B cell (primary cell): ENCODE data around the gene TPSB2. TPM values are rescaled to one million over a fixed set of nuclear protein-coding genes. Genes with fewer than 3 reads are reported as not detected.

Experiments used
- ATAC-seq: fragments of 200-7000 bp; cut with Tn5 transposase; one replicate; pipeline ENCODE4 v1.10.0; 2021; ENCODE audit warnings: low read depth, mild to moderate bottlenecking, moderate number of reproducible peaks, moderate library complexity
- CTCF ChIA-PET: fragments of 350-600 bp; sonication (Branson Sonifier 250); formaldehyde crosslinking; loops from one replicate; lab custom pipeline; 2021; ENCODE audit warnings: antibody characterized with exemption, inconsistent platforms; lab: Charles Lee
- POLR2A ChIA-PET: fragments of 350-600 bp; sonication (Branson Sonifier 250); formaldehyde crosslinking; loops from one replicate; lab custom pipeline; 2021; ENCODE audit warnings: antibody characterized with exemption; lab: Charles Lee
- DNase-seq: peaks from one replicate; pipeline ENCODE4 v3.0.0; 2013
- H2AFZ ChIP-seq: 2 replicates; pipeline ENCODE4 v1.6.1; 2012; ENCODE audit warnings: mild to moderate bottlenecking, low read depth, low read length; ENCODE audit not compliant: insufficient read depth, poor library complexity, severe bottlenecking
- H3K27ac ChIP-seq, 2 donors: 1 replicate in 1 of 2; 2 replicates in 1 of 2; pipeline ENCODE4 v1.5.1; 2012 to 2013; ENCODE audit warnings: low read length in 2 of 2, mild to moderate bottlenecking in 2 of 2, moderate library complexity in 1 of 2
- H3K27me3 ChIP-seq, 4 experiments: fragments of 200-600 bp in 1 of 4; sonication (generic) in 1 of 4; replicated peaks in 1 of 4; 1 replicate in 2 of 4; 2 replicates in 2 of 4; pipeline versions ENCODE4 v1.6.1 to v1.7.0; 2013 to 2016; ENCODE audit warnings: low read length in 3 of 4, mild to moderate bottlenecking in 2 of 4, mixed read lengths in 1 of 4, moderate library complexity in 1 of 4; ENCODE audit not compliant: insufficient read depth in 4 of 4, control insufficient read depth in 3 of 4; ENCODE audit errors: control extremely low read depth in 1 of 4
- H3K36me3 ChIP-seq, 2 experiments: replicated peaks in 1 of 2; 1 replicate in 1 of 2; 2 replicates in 1 of 2; pipeline versions ENCODE4 v1.6.1 to v1.7.1; 2013; ENCODE audit warnings: low read length in 1 of 2; ENCODE audit not compliant: insufficient read depth in 2 of 2, control insufficient read depth in 1 of 2; ENCODE audit errors: control extremely low read depth in 1 of 2, extremely low read depth in 1 of 2
- H3K4me1 ChIP-seq, 2 donors: fragments of 200-600 bp in 1 of 2; sonication (generic) in 1 of 2; 1 replicate in 1 of 2; 2 replicates in 1 of 2; pipeline versions ENCODE4 v1.5.1 to v1.6.1; 2013 to 2017; ENCODE audit warnings: low read length in 2 of 2; ENCODE audit not compliant: control insufficient read depth in 2 of 2, insufficient read depth in 2 of 2
- H3K4me2 ChIP-seq: replicated peaks from 2 replicates; pipeline ENCODE3; 2012; ENCODE audit warnings: mild to moderate bottlenecking, low read depth, low read length; ENCODE audit not compliant: poor library complexity, severe bottlenecking
- H3K4me3 ChIP-seq, 5 experiments: fragments of 200-600 bp in 1 of 5; sonication (generic) in 1 of 5; 1 replicate in 3 of 5; 2 replicates in 2 of 5; pipeline versions ENCODE4 v1.5.1 to v1.7.0; 2011 to 2016; ENCODE audit warnings: low read length in 4 of 5, mild to moderate bottlenecking in 4 of 5, low read depth in 2 of 5, control low read depth in 1 of 5, moderate library complexity in 1 of 5; ENCODE audit not compliant: insufficient read depth in 1 of 5; ENCODE audit errors: control extremely low read depth in 1 of 5, extremely low read depth in 1 of 5
- H3K79me2 ChIP-seq: fragments of 200-600 bp; sonication (generic); one replicate; pipeline ENCODE4 v1.6.0; 2016; ENCODE audit warnings: low read length; ENCODE audit not compliant: control insufficient read depth, insufficient read depth
- H3K9ac ChIP-seq: fragments of 200-600 bp; sonication (generic); 2 replicates; pipeline ENCODE4 v1.6.1; 2017; ENCODE audit warnings: mild to moderate bottlenecking, low read length, moderate library complexity
- H3K9me3 ChIP-seq, 3 donors: one replicate each; pipeline versions ENCODE4 v1.6.1 to v1.7.1; 2013; ENCODE audit warnings: low read length in 2 of 3; ENCODE audit not compliant: control insufficient read depth in 2 of 3, insufficient read depth in 1 of 3; ENCODE audit errors: control extremely low read depth in 1 of 3
- H4K20me1 ChIP-seq: 2 replicates; pipeline ENCODE4 v1.6.0; 2012; ENCODE audit warnings: mild to moderate bottlenecking, low read length; ENCODE audit not compliant: insufficient read depth, control insufficient read depth, poor library complexity, severe bottlenecking
- H3K27ac Mint-ChIP-seq: one replicate; pipeline ENCODE4 v1.8.0; 2021; ENCODE audit warnings: mixed read lengths
- H3K27me3 Mint-ChIP-seq: one replicate; pipeline ENCODE4 v1.8.0; 2021; ENCODE audit warnings: mixed read lengths
- H3K4me1 Mint-ChIP-seq: one replicate; pipeline ENCODE4 v1.8.0; 2021; ENCODE audit warnings: mixed read lengths
- H3K4me3 Mint-ChIP-seq: one replicate; pipeline ENCODE4 v1.8.0; 2021; ENCODE audit warnings: mixed read lengths
- H3K9me3 Mint-ChIP-seq: one replicate; pipeline ENCODE4 v1.8.0; 2022; ENCODE audit warnings: mixed read lengths; ENCODE audit not compliant: insufficient read depth
- EZH2 ChIP-seq: IDR thresholded peaks from 2 replicates; pipeline ENCODE4 v1.6.1; 2012; ENCODE audit warnings: borderline replicate concordance, low read depth, mild to moderate bottlenecking, moderate library complexity, low read length; ENCODE audit not compliant: insufficient read depth, poor library complexity, severe bottlenecking
- WGBS: methylation state at CpG from one replicate; pipeline ENCODE4 v1.1.5; 2013; ENCODE audit warnings: missing lambda C conversion rate; ENCODE audit not compliant: insufficient coverage; 5-methylcytosine and 5-hydroxymethylcytosine counted together
- intact Hi-C: fragments of 100-400 bp; cut with micrococcal nuclease; formaldehyde crosslinking; loops from one replicate; pipeline ENCODE4 v1.10.0; 2022
- polyA plus RNA-seq: library from polyadenylated mRNA; depleted of rRNA; stranded (reverse); fragments of >200 nt; gene quantifications from 2 replicates; pipeline ENCODE4 v1.2.3, GENCODE V29; 2012
- total RNA-seq, 2 donors: library from RNA; stranded (reverse); fragments of 120-200 nt in 1 of 2; gene quantifications; 1 replicate in 1 of 2; 2 replicates in 1 of 2; pipeline versions ENCODE4 v1.2.3 to v1.2.4, GENCODE V29; 2013 to 2022
- TF ChIP-seq, protein P1 (sequence below): fragments of 200-600 bp; IDR thresholded peaks from one replicate; pipeline ENCODE4 v1.8.0; 2022; ENCODE audit warnings: antibody characterized with exemption, mild to moderate bottlenecking

The TPSB2 gene
- total and polyA plus RNA-seq, 2 donors (not counting 1 experiment from before 2014, with no cell fraction given), result not detected

DNA sequence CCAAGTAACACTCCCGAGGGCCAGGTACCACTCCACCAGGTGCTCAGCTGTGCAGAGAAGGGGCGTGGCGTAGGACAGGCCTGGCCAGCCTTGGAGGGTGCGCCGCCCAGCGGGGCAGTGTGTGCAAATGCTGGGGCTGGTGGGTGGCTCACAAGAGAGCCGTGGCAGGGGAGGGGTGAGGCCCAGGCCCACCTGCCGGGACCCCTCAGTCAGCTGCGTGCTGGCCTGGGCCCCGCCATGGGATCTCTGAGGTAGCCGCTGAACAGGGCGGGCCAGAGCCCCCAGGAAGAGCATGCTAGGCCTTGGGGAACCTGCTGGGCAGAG lies 13.7 kb downstream of the TPSB2 start:
- ATAC-seq (no peak), DNase-seq (no peak)
- Histone ChIP-seq H3K4me2 (no peak overlapping the region), H3K79me2 (no peaks in the 10 kb centered on the region), H3K4me1 (no peaks in the 10 kb centered on the region), H3K36me3 (no peaks in the 10 kb centered on the region), H3K27me3 (no peaks in the 10 kb centered on the region), H3K4me3 (no peak overlapping the region), H3K27ac (no peak overlapping the region), H3K9me3 (no peaks in the 10 kb centered on the region), H2AFZ (no peak overlapping the region), H4K20me1 (no peaks in the 10 kb centered on the region), H3K9ac (no peak overlapping the region)
- POLR2A ChIA-PET, result no interaction called here
- Mint-ChIP-seq H3K9me3 (no peaks in the 10 kb centered on the region), H3K27ac (no peak overlapping the region), H3K27me3 (no peaks in the 10 kb centered on the region), H3K4me3 (no peak overlapping the region), H3K4me1 (no peaks in the 10 kb centered on the region)
- 81% methylated on average over 12 of the region's 12 CpGs for WGBS
- TF ChIP-seq, protein P1, sequence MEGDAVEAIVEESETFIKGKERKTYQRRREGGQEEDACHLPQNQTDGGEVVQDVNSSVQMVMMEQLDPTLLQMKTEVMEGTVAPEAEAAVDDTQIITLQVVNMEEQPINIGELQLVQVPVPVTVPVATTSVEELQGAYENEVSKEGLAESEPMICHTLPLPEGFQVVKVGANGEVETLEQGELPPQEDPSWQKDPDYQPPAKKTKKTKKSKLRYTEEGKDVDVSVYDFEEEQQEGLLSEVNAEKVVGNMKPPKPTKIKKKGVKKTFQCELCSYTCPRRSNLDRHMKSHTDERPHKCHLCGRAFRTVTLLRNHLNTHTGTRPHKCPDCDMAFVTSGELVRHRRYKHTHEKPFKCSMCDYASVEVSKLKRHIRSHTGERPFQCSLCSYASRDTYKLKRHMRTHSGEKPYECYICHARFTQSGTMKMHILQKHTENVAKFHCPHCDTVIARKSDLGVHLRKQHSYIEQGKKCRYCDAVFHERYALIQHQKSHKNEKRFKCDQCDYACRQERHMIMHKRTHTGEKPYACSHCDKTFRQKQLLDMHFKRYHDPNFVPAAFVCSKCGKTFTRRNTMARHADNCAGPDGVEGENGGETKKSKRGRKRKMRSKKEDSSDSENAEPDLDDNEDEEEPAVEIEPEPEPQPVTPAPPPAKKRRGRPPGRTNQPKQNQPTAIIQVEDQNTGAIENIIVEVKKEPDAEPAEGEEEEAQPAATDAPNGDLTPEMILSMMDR, result no peak
- TF ChIP-seq EZH2, result no peak
- intact Hi-C loops, result no loop called here
- CTCF ChIA-PET, result no interaction called here

DNA sequence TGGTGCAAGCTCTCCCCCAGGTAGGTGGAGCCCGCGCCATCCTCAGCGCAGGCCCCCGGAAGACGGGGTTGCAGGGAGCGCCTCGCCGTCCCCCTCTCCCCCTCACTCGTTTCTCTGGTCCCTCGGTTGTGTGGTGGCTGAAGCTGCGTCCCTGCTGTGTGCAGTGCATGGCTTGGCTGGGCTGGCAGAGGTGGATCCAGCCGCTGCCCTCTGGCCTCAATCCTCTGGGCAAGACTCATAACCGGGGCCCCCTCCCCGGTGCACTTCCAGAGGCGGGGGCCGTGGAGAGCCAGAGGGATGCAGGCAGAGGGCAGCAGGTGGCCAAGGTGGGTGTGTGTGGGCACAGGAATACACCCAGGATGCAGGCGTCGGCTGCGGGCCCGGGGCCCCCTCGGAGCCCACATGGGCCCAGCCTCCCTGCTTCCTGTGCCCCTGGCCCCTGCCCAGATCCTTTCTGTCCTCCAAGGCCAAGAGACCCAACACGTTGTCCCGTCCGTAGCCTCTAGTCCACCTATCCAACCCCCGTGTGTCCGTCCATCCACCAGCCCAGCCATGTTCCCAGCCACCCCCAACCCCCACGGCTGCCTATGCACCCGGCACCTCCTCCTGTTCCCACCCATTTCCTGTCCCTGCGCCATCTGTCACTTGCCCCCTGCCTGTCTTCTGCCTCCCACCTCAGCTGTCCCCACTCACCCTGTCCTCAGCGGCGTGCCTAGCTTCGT lies 14.2 kb downstream of the TPSB2 start:
- H3K9me3 ChIP-seq, result no peaks in the 10 kb centered on the region
- DNase-seq (no peak), ATAC-seq (no peak)
- Mint-ChIP-seq H3K27ac (no peak overlapping the region), H3K9me3 (no peaks in the 10 kb centered on the region), H3K27me3 (no peaks in the 10 kb centered on the region), H3K4me3 (no peak overlapping the region), H3K4me1 (no peaks in the 10 kb centered on the region)
- H3K9ac ChIP-seq, result no peak overlapping the region
- H4K20me1 ChIP-seq, result no peaks in the 10 kb centered on the region
- no peaks in the 10 kb centered on the region for H3K36me3 ChIP-seq
- no peaks in the 10 kb centered on the region for H3K4me1 ChIP-seq
- no peak overlapping the region for H3K4me3 ChIP-seq
- H3K27ac ChIP-seq, result no peak overlapping the region
- intact Hi-C loops, result no loop called here
- WGBS, result 66% methylated on average over 31 of the region's 32 CpGs
- POLR2A ChIA-PET, result no interaction called here
- H3K27me3 ChIP-seq, result no peaks in the 10 kb centered on the region
- no peak overlapping the region for H3K4me2 ChIP-seq
- no peak overlapping the region for H2AFZ ChIP-seq
- no peaks in the 10 kb centered on the region for H3K79me2 ChIP-seq
- CTCF ChIA-PET, result no interaction called here
- TF ChIP-seq, protein P1, result no peak
- no peak for TF ChIP-seq EZH2
